CD4-positive, alpha-beta T cell treated with Interferon alpha-2 for 1 hour (primary cell): ENCODE results near the gene CD74.

ENCODE experiments used
- DNase-seq, 2 donors: peaks; one replicate each; pipeline ENCODE4 v3.0.0-alpha.2; 2020 to 2022

CD74 gene

GRCh38 chr5:150396267-150396666 lies 16.4 kb downstream of the CD74 start:
- no peak for DNase-seq

- no peak for DNase-seq
These were observed 17.1 kb downstream of the CD74 start for GRCh38 chr5:150395688-150395975.

- DNase-seq: no peak
These were observed 17.6 kb downstream of the CD74 start for GRCh38 chr5:150394912-150395687.

DNA sequence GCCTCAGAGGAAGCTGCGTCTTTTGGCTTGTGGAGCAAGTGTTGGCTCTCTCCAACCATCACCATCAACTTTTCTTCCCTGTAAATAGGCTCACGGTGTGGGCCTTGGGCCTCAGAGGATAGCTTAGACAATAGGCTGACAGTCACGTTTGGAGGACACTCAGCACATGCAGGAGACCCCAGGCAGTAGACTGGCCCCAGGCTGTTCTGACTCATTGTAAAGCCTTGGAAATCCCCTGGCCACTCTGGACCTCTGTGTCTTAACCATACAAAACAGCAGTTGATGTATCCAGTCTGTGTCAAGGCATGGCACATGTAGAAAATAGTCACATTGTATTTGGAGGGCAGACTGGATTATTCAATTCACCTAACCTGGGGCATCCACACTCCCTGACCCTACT lies 18.6 kb downstream of the CD74 start:
- no peak for DNase-seq

DNA sequence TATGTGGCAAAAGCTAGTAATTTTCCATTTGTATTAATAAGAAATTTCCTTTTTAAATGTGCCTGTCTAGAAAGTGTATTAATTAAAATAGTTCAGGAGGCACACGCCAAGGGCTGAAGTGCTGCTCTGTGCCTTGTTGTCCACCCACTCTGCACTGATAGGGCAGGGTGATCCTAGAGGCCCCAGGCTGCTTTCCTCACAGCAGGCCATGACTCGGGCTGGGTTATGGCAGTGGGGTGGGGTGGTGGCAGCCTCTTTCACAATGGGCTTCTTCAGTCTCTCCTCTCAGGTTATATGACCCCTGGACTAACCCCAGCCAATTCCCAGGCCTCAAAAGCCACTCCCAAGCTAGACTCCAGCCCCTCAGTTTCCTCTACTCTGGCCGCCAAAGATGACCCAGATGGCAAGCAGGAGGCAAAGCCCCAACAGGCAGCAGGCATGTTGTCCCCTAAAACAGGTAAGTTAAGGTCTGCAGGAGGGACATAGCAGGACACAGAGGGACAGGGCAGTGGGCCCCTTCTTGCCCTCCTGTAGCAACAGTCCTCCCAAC lies 19.5 kb downstream of the CD74 start:
- DNase-seq: no peak

- no peak for DNase-seq
These were observed 20.0 kb downstream of the CD74 start for GRCh38 chr5:150392680-150393079.

GRCh38 chr5:150391986-150392385 lies 20.7 kb downstream of the CD74 start:
- DNase-seq: no peak

- DNase-seq: no peak
These were observed 21.5 kb downstream of the CD74 start for GRCh38 chr5:150391064-150391834.

- no peak for DNase-seq
These were observed 23.0 kb downstream of the CD74 start for GRCh38 chr5:150389531-150390266.

GRCh38 chr5:150386024-150386855 lies 26.5 kb downstream of the CD74 start:
- no peak for DNase-seq

- no peak for DNase-seq
These were observed 28.0 kb downstream of the CD74 start for GRCh38 chr5:150384701-150385100.

- DNase-seq: no peak
These were observed 34.6 kb downstream of the CD74 start for GRCh38 chr5:150377964-150378694.

- DNase-seq: peak in 1 of 2 donors; percentile 46
These were observed 35.6 kb downstream of the CD74 start for GRCh38 chr5:150376799-150377771.

- DNase-seq: no peak
These were observed 38.1 kb downstream of the CD74 start for GRCh38 chr5:150374651-150375050.

DNA sequence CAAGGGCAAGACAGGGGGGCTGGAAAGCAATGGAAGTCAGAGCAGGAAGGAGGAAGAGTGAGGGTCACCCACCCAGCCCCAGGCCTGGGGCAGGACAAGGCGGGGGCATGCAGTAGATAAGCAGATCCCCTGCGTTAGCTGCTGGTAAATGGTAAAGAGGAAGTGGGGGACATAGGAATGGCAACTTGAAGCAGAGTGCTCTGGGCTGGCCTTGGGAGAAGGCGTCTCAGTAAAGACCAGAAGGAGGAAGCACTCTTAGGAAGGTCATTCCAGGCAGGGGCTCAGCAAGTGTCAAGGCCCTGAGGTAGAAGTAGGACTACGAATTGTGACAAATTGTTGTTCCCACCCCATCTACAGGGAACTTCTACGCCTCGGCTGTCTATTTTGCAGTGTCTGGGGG lies 40.1 kb downstream of the CD74 start:
- no peak for DNase-seq

- no peak for DNase-seq
These were observed 44.2 kb downstream of the CD74 start for GRCh38 chr5:150368526-150368925.

DNA sequence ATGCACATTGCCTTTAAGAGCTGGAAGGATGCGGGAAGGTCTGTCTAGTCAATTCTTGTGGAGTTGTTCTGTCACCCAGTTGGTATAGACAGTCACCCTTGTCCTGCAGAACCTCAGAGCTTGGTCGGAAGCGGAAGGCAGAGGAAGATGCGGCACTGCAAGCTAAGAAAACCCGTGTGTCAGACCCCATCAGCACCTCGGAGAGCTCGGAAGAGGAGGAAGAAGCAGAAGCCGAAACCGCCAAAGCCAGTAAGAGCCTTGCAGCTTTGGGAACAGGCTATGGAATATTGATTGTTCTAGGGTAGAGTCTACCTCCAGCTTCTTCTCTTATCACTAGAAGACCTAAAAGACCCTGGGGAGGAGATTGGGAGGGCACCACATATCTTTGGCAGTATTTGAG lies 48.7 kb downstream of the CD74 start:
- no peak for DNase-seq

- no peak for DNase-seq
These were observed 49.5 kb downstream of the CD74 start for GRCh38 chr5:150363185-150363584.

DNA sequence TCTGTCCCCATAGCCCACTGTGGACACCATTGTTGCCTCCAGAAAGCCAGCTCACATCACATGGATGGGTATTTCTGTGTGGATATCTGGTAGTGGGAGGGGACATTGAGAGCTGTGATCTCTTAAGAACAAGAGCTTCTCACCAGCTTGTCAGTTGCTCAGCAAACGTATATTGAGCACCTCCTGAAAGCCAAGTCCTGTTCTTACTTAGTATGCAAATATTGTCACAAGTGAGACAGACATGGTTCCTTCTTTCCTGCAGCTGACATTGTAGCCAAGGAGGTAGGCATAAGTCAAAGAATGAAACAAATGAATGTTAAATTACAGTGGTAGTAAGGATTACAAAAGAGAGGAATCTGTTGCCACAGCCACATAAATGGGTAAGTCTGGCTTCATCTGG lies 51.4 kb downstream of the CD74 start:
- no peak for DNase-seq

- DNase-seq: no peak
These were observed 54.2 kb downstream of the CD74 start for GRCh38 chr5:150358261-150359095.
